NCI-H2029 (cell line): Measurements from ENCODE around the gene CLASP2.
A peak's percentile ranks its signal among the peaks of the same experiment; 100 is the strongest.
"Not testable (repeated sequence)": the region's sequence is repeated elsewhere in the genome, so short reads cannot be mapped to it uniquely, and the experiment has no call there.

Experiments
- DNase-seq: peaks from one replicate; lab custom pipeline; 2025; lab: John Stamatoyannopoulos, UW

CLASP2 gene

DNA sequence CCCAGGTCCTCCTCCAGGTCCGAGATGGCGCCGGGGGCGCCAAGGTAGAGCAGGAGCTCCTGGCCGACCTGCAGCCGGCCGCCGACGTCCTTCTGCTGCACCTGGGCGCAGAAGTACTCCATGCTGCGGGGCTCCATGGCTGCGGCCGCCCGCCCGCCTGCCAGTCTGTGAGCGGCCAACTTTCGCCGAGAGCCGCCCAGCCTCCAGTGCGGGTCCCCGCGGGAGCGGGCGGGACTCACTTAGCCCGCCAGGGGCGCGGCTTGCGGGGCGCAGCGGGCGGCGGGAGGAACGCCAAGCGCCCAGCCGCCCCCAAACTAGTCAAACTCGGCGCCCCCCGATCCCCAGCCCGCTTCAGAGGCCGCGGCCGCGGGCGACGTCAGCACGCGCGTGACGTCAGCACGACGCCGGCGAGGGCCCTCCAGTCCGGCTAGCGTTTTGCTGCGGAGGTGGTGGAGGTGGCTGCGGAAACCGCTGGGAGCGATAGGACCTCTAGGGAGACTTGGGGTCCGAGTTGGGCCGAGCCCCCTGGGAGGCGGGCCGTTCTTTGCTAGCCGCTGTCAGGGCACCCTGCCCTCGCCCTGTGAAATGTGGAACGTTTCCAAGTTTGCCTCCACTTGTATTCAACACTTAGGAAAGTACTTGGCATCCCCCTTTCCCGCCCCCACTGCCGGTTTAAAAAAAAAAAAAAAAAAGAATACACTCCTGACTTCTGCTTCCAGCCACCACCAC lies at the start of gene CLASP2:
Gene CLASP2, minus strand, starts transcription at position 389 of the 729 bp plus-strand sequence. Its CDS starts 252 bp downstream, at position 137.
- peak; percentile 78 for DNase-seq

DNA sequence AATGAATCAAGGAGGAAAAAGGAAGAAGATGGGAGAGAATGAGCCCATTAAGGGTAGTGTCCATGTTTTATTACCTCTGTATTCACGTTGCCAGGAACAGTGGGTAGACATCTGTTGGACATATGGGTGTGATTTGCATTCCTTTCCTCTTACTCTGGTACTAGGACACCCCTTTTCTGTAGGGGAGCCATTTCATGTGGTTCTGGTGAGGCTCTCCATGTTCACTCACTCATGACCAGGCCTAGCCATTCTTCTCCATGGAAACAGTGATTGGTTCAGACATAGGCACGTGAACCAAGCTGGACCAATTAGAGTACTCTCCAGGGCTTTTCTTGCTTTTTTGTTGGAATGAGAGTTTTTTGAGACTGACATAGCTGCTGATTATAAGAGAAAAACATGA lies 40.8 kb upstream of the CLASP2 start:
- DNase-seq: no peak

DNA sequence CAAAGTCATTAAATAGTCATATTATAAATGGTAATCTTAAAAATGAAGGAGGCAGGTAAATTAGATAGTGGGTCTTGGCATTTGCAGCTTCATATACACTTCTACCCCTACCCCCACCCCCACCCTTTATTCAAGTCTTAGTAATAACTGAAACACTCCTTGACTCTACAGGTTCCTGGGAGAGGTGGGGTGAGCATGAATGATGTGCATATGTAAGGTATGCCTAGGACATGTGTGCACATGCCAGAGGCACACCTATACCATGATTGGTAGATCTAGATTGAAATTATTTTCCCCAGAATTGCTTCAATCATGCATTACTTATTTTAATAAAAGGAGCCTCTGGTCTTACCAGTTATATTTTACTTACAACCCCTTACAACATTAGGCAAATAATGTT lies 40.2 kb upstream of the CLASP2 start:
- no peak for DNase-seq

DNA sequence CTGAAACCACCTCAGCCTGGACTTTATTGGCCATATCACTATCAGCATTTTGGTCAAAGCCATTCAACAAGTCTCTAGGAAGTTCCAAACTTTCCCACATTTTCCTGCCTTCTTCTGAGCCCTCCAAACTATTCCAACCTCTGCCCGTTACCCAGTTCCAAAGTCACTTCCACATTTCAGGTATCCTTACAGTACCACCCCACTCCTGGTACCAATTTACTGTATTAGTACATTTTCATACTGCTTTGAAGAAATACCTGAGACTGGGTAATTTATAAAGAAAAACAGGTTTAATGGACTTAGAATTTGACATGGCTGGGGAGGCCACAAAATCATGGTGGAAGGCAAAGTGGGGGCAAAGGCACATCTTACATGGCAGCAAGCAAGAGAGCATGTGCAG lies 36.3 kb upstream of the CLASP2 start:
- DNase-seq: not testable (repeated sequence)

DNA sequence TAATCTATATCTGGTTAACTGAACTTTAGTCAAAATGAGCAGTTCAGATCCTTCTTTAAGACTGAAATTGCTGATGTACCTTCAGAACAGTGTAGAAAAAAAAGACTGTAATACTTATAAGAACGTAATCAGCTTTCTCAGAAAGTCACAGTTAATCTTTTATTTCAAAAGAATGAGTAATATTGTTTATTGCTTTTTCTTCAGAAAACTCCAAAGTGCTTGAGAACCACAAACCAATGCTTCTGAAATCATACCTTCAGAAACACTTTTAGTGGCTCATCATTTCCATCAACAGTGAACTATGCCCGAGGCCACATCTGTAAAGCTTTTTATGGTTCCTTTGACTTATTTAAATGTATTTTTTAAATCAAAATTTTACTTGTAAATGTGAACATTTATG lies 33.3 kb upstream of the CLASP2 start:
- no peak for DNase-seq

DNA sequence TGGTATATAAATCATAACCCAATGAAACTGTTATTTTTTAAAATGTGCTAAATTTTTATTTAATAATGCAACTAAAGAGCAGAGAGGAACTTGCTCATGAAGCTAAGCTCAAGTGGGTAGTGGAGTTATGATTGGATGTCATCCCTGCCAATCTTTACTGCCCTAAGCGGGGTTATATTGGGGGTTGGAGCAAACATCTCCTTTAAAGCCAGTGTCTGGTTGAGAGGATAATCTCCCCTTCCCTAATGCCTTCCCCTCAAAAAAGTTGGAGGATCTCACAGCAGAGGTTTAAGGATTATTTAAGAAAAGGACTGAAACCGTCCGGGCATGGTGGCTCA lies 32.1 kb upstream of the CLASP2 start:
- no peak for DNase-seq

DNA sequence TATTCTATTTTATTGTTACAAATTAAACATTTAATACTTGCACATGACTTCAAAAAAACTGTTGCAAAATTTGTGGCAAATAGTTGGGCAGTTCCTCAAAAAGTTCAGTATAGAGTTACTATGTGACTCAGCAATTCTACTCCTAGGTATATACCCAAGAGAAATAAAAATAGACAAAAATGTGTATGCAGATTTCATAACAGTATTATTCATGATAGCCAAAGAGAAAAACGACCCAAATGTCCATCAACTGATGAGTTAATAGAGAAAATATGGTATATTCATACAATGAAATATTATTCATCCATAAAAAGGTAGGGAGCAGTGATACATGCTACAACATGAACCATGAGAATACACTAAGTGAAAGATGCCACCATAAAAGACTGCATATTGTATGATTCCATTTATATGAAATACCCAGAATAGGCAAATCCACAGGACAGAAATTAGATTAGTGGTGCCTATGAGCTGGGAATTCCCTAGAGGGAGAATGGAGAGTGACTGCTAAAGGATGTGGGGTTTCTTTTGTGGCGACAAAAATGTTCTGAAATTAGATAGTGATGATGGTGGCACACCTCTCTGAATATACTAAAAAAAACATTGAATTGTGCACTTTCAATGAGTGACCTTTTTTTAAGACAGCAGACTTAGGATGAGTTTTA lies 31.6 kb upstream of the CLASP2 start:
- DNase-seq: no peak

DNA sequence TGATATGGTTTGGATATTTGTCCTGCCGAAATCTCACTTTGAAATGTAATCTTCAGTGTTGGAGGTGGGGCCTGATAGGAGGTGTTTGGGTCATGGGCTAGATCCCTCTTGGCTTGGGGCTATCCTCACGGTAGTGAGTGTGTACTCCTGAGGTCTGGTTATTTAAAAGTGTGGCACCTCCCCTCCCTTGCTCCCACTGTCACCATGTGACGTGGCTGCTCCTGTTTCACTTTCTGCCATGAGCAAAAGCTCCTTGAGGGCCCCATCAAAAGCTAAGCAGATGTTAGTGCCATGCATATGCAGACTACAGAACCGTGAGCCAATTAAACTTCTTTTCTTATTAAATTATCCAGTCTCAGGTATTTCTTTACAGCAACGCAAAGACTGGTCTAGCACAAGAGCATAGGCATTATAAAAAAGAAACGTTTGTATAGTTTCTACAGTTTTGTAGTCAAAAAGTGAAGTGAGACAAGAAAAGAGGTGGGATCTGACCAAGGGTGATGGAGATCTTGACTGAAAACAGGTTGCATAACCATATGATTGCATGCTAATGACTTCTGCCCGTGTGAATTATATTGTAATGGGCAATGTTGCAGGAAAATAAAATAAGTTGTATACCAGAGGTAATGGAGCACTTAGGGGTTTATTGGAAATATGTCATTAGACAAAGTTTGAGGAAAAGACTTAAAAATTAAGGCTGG lies 28.5 kb upstream of the CLASP2 start:
- no peak for DNase-seq

DNA sequence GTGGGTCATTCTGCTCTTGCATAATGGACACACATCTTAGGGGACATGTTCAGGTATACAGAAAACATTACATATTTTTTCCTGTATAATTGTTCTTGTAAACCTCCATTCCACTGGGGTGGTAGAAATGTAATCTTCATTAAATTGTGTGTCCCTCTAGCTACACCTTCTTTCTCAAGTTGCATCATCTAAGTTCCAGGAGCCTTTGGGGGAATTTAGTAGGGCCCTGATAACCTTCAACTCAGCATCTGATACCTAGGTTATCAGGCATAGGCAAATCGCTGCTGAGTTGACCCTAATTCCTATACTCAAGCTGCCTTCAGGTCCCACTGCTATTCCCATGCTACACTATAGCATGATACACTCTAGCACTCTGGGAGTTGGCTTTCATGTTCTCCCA lies 19.1 kb upstream of the CLASP2 start:
- no peak for DNase-seq

DNA sequence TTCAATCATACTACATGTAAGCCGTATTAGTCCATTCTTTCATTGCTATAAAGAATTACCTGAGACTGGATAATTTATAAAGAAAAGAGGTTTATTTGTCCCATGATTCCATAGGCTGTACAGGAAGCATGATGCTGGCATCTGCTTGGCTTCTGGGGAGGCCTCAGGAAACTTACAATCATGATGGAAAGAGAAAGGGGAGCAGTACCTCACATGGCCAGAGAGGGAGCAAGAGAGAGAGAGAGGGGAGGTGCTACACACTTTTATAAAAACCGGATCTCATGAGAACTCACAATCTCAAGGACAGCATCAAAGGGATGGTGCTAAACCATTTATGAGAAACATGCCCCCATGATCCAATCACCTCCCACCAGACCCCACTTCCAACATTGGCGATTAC lies 14.3 kb upstream of the CLASP2 start:
- DNase-seq: no peak

DNA sequence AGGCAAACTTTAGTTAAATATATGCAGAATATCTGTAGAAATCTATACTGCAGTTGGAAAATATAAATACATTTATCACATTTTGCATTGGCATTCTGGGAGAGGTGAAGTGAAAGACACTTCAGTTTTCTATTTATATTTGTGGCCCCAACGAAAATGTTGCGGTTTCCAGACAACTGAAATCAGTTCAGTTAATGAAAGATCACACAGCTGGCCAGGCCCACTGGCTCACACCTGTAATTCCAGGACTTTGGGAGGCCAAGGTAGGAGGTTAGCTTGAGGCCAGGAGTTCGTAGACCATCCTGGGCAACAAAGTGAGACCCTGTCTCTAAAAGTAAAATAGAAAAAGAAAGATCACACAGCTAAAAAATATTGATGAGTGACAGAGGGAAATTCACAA lies 11.9 kb upstream of the CLASP2 start:
- DNase-seq: no peak

DNA sequence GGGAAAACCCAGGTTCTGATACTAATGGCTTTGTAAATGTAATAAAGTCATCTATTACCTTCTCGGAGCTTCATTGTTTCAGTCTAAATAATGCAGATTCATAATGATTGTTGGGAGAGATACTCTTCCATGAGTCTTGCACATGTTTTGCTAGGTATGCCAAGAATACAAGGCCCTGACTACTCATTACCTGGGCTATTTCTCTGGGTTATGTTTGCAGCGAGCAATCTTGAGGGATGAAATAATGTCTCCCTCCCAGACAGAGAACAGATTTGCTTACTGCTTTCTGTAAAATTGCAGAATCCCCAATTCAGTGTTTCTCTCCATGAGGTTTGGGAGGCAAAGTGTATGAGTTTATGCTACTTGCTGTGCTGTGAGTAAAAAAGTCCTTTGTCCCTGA lies 6.2 kb upstream of the CLASP2 start:
- DNase-seq: no peak

DNA sequence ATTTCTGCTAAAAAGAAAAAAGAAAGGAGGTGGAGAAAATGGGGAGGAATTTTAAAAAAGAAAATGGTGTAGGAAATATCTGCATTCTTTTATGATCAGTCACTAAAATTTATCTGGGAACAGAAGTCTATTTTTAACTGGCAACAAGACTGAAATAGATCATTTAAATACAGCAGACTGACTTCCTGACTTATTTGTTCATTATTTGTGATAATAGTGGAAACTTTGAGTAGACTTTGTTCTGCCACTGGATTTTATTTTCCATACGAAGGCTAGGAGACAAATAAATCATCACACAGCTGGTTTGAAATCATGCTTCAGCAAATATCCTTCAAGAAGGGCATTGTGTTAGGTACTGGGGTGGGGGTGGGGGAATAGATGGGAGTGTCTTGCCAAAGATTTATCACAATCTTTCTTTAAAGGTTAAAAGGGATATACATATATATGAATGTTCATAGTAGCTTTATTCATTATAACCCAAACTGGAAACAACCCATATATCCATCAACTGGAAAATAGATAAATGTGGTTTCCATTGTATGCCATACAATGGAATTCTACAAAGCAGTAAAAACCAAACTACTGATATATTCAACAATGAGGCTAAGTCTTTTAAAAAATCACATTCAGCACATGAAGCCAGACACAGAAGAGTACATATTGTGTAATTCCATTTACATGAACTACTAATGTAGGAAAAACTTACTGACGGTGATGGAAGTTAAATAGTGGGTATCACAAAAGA lies 4.7 kb upstream of the CLASP2 start:
- no peak for DNase-seq

DNA sequence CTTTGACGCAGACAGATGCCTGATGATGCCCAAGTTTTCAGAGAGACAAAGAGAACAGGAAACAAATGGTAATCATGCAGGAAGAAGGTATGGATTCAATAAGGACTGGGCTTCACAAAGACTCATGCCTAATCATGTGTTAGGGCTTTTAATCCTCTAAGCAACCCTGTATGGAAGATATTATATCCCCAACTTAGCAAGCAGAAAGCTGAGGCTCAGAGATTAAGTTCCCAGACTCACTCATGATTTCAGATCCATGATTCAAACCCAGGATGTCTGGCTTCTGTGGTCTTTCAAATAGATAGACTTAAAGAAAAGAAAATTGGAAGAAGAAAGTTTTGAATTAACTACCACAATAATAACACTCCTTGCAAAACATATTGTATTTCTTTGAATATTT lies 4.1 kb upstream of the CLASP2 start:
- DNase-seq: no peak

DNA sequence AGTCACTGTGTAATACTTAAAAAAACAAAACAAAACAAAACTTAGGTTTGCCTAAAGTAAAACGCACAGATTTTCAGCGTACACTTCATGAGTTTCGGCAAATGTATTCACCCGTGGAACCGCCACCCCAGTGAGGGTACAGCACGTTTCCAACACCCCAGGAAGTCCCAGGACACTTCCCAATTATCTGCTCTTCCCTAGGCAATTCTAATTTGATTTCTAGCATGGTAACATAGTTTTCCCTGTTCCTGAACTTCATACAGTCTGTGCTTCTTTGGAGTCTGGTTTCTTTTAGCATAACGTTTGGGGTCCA lies 497 bp upstream of the CLASP2 start:
- DNase-seq: no peak

DNA sequence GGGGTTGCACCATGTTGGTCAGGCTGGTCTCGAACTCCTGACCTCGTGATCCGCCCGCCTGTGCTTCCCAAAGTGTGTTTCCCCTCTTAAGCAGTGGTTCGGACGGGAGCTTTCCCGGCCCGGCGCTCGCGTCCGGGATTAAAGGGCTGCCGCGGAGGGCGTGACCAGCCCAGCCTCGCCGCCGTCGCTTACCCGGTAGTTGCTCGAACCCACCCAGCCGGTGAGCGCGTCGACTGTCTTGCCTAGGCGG lies 513 bp downstream of the CLASP2 start:
- DNase-seq: peak; percentile 79

DNA sequence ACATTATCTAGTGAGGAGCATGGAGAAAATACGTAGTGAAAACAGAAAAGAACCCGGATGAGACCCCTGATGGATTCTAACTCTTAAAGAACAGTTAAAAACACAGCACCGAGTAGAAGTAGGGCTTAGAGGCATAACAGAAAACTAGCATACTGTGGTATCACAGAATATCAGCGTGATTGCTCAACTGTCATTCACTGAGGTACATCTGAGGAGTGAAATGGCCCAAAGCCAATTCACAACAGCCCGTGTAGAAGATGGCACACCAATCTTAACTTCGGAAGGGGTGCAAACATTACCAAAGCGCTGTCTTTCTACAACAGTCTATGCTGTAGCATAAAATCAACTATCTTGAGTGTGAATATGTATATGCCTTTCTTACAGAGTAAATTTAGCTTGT lies 1.8 kb downstream of the CLASP2 start:
- DNase-seq: no peak

DNA sequence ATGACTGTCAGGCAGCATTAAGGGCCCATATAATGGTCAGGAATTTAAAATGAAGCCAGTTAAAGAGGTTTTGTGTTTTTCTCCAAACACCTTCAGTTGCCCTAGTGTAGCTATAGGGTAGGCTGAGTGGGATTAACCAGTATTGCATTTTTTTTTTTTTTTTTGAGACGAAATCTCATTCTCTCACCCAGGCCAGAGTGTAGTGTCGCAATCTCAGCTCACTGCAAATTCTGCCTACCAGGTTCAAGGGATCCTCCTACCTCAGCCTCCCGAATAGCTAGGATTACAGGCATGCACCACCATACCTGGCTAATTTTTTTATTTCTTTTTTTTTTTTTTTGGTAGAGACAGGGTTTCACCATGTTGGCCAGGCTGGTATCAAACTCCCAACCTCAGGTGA lies 7.0 kb downstream of the CLASP2 start:
- no peak for DNase-seq

DNA sequence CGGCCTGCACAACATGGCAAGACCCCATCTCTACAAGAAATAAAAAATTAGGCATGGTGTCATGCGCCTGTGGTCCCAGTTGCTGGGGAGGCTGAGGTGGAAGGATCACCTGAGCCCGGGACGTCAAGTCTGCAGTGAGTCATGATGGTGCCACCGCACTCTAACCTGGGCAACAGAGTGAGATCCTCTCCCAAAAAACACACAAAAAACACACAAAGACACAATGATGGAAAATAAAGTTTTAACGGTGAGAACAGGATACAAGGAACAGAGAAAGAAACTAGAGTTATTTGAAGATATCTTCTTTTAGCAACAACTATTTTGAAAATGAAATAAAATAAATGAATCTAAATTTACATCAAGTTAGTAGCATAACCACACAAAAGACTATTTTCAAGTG lies 12.0 kb downstream of the CLASP2 start:
- no peak for DNase-seq

DNA sequence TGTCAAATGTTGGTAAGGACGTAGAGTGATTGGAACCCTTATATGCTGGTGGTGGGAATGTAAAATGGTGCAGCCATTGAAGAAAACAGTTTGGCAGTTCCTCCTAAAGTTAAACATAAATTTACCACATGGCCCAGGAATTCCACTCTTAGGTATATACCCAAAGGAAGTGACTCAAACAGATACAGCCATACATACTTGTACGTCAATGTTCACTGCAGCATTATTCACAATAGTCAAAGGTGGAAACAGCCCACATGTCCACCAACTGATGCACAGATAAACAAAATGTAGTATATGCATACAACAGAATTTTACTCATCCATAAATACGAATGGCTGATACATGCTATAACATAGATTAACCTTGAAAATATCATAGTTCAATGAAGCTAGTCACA lies 13.2 kb downstream of the CLASP2 start:
- DNase-seq: no peak

DNA sequence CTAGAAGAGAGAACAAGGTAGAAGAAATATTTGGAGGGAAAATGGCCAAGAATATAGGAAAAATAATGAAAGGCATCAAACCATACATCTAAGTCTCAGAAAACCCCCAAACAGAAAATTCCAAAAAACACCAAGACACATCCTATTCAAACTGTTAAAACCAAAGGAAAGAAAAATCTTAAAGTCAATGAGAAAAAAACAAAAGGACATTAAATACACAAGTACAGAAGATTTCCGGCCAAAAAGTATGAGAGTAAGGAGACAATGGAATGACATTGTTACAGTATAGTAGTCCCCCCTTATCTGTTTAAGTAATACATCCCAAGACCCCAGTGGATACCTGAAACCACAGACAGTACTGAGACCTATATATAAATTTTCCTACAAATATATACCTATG lies 18.8 kb downstream of the CLASP2 start:
- no peak for DNase-seq

DNA sequence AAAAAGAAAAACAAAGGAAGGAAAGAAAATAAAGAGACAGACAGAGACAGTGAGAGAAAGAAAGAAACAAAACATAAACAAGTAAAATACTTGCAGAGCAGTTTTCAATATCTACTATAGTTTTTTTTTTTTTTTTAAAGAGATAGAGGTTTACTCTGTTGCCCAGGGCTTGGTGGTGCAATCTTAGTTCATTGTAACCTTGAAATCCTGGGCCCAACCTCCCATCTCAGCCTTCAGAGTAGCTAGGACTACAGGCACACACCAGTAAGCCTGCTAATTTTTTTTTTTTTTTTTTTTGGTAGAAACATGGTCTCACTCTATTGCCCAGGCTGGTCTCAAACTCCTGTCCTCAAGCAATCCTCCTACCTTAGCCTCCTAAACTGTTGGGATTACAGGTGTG lies 23.1 kb downstream of the CLASP2 start:
- DNase-seq: no peak

DNA sequence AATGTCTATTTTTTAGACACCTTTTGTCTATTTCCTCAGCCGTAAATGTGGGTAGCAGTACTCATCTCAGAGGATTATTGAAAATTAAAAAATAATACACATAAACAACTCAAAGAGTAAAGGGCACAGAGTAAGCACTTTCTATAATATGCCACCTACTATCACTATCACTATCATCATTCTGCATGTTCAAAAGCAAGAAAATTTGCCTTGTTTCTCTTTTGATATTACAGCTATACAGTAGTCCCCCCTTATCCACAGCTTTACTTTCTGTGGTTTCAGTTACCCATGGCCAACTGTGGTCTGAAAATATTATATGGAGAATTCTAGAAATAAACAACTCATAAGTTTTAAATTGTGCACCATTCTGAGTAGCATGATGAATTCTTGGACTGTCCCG lies 27.7 kb downstream of the CLASP2 start:
- DNase-seq: no peak
